ENCODE measurements around the gene ENTHD1.
"Not testable (repeated sequence)": the region's sequence is repeated elsewhere in the genome, so short reads cannot be mapped to it uniquely, and the experiment has no call there.

Gene ENTHD1

GRCh38 chr22:39901565-39902146 lies 8.1 kb upstream of the ENTHD1 start:
- DNase-seq: no peak
- intact Hi-C loops (cut with DNase I): no loop called here

- DNase-seq: no peak
- intact Hi-C loops (cut with DNase I): no loop called here
Measured at GRCh38 chr22:39900306-39901227, 7.0 kb upstream of the ENTHD1 start, which contains the start of gene GRAP2. Gene GRAP2 (plus strand): TSS chr22:39901084. CDS start chr22:39947107, 46,023 bp downstream.

- no peak for DNase-seq
- intact Hi-C loops (cut with DNase I): no loop called here
Measured at GRCh38 chr22:39898997-39899396, 5.4 kb upstream of the ENTHD1 start.

- intact Hi-C loops (cut with DNase I): no loop called here
Measured at GRCh38 chr22:39897841-39898240, 4.3 kb upstream of the ENTHD1 start.

GRCh38 chr22:39896313-39896996 lies 2.9 kb upstream of the ENTHD1 start:
- intact Hi-C loops (cut with DNase I): no loop called here
- no peak for DNase-seq

More at GRCh38 chr22:39897841-39898240, 4.3 kb upstream of the ENTHD1 start:
- no peak for DNase-seq

GRCh38 chr22:39895682-39896081 lies 2.1 kb upstream of the ENTHD1 start:
- no peak for DNase-seq
- intact Hi-C loops (cut with DNase I): no loop called here

GRCh38 chr22:39894554-39895092 lies 1.1 kb upstream of the ENTHD1 start:
- intact Hi-C loops (cut with DNase I): no loop called here
- DNase-seq: no peak

- intact Hi-C loops (cut with DNase I); DNase-seq: not testable (repeated sequence)
Measured at GRCh38 chr22:39889924-39890323, 3.6 kb downstream of the ENTHD1 start.

- no peak for DNase-seq
- intact Hi-C loops (cut with DNase I): no loop called here
Measured at GRCh38 chr22:39883057-39883456, 10.5 kb downstream of the ENTHD1 start.

GRCh38 chr22:39880722-39881121 lies 12.8 kb downstream of the ENTHD1 start:
- intact Hi-C loops (cut with DNase I): no loop called here
- DNase-seq: no peak

GRCh38 chr22:39877079-39877845 lies 16.3 kb downstream of the ENTHD1 start:
- intact Hi-C loops (cut with DNase I): no loop called here
- DNase-seq: no peak

GRCh38 chr22:39875176-39875885 lies 18.2 kb downstream of the ENTHD1 start:
- peak in 1 of 10 donors; percentile 73 for DNase-seq
- intact Hi-C loops (cut with DNase I): not testable (repeated sequence)

GRCh38 chr22:39873965-39874364 lies 19.6 kb downstream of the ENTHD1 start:
- no peak for DNase-seq
- intact Hi-C loops (cut with DNase I): no loop called here

- intact Hi-C loops (cut with DNase I): no loop called here
- DNase-seq: no peak
Measured at GRCh38 chr22:39872548-39872947, 21.0 kb downstream of the ENTHD1 start.

GRCh38 chr22:39871008-39871798 lies 22.4 kb downstream of the ENTHD1 start:
- intact Hi-C loops (cut with DNase I): no loop called here
- no peak for DNase-seq

- not testable (repeated sequence) for DNase-seq
Measured at GRCh38 chr22:39869797-39870196, 23.8 kb downstream of the ENTHD1 start.

GRCh38 chr22:39868741-39869140 lies 24.8 kb downstream of the ENTHD1 start:
- no peak for DNase-seq
- intact Hi-C loops (cut with DNase I): no loop called here

More at GRCh38 chr22:39869797-39870196, 23.8 kb downstream of the ENTHD1 start:
- intact Hi-C loops (cut with DNase I): not testable (repeated sequence)

- DNase-seq: no peak
- intact Hi-C loops (cut with DNase I): no loop called here
Measured at GRCh38 chr22:39859903-39860588, 33.5 kb downstream of the ENTHD1 start.

Measured in posterior cingulate gyrus (tissue), 11 donors.